HUES64 (cell line): ENCODE data around the gene SMPDL3A.

Experiments used
- H3K27ac ChIP-seq: 2 replicates; pipeline ENCODE4 v1.7.0; 2013; ENCODE audit warnings: low read depth, low read length, inconsistent platforms
- H3K27me3 ChIP-seq: 2 replicates; pipeline ENCODE4 v1.6.1; 2013; ENCODE audit warnings: mild to moderate bottlenecking, low read length; ENCODE audit not compliant: insufficient read depth
- H3K36me3 ChIP-seq: 2 replicates; pipeline ENCODE4 v1.6.1; 2013; ENCODE audit warnings: mild to moderate bottlenecking, low read length; ENCODE audit not compliant: insufficient read depth
- H3K4me1 ChIP-seq: 2 replicates; pipeline ENCODE4 v1.6.1; 2013; ENCODE audit warnings: mild to moderate bottlenecking, low read length, moderate library complexity; ENCODE audit not compliant: insufficient read depth
- H3K4me3 ChIP-seq: 2 replicates; pipeline ENCODE4 v1.5.1; 2013; ENCODE audit warnings: mild to moderate bottlenecking, low read length, moderate library complexity
- H3K9ac ChIP-seq: 2 replicates; pipeline ENCODE4 v1.6.1; 2013; ENCODE audit warnings: mild to moderate bottlenecking, low read depth, low read length
- H3K9me3 ChIP-seq: 2 replicates; pipeline ENCODE4 v1.6.1; 2013; ENCODE audit warnings: low read depth, low read length; ENCODE audit not compliant: insufficient read depth
- WGBS: fragments of 150-250, 120-280 bp; methylation state at CpG from one replicate; pipeline ENCODE4 v1.1.7; 2013; ENCODE audit warnings: missing lambda C conversion rate; 5-methylcytosine and 5-hydroxymethylcytosine counted together

Gene SMPDL3A

DNA sequence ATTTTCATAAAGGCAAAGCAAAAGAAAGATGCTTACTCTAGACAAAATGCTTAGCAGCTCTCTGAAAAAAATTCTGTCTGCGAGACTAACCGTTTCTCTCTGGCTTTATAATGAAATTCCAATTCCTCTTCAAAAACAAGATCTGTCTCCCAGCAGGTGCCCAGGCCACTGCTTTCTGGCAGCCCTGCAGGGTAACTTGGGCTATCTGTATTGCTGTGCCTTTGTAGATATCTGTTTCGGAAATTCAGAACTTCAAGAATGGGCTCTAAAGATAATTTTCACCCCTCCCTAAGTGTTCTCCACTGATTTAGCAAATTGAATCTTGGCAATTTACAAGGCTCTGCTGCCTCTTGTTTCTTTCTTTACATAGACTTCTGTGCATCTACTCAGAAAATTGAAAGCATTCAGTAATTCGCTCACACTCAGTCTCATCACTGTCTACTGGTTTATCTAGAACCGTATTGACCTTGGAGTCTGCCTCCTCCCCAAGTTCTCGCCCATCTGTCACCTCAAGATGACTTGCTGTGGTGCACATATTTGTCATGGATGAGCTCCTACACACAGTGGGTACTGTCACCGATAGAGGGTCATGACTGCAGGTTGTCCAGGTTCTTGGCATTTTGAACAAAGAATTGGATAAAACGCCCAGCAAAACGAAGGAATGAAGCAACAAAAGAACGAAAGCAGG, 35.9 kb upstream of the SMPDL3A start:
- H3K27me3 ChIP-seq: peaks cover 51% of the 10 kb centered on the region
- H3K4me3 ChIP-seq: no peak overlapping the region
- WGBS: 79% methylated on average over 10 of the region's 10 CpGs
- peaks cover 15% of the 10 kb centered on the region for H3K4me1 ChIP-seq
- no peaks in the 10 kb centered on the region for H3K36me3 ChIP-seq
- H3K27ac ChIP-seq: no peak overlapping the region
- H3K9ac ChIP-seq: no peak overlapping the region
- H3K9me3 ChIP-seq: peaks cover 9% of the 10 kb centered on the region; the same call in 1 of the 2 replicates

DNA sequence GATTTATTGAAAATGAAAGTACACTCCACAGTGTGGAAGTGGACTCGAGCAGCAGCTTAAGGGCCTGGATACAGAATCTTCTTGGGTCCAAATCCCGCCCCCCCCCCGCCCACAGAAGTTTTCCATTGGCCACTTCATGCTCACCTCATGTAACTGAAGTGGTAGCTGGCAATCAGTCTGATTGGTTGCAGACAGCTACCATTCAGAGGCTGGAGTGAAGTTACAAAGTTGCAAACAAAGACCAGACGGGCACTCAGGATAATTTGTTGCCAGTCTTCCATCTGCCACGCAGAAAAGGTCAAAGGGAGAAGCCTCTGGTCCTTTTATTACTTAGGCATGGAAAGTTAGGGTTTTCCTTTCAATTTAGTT, 35.4 kb upstream of the SMPDL3A start:
- H3K4me3 ChIP-seq: no peak overlapping the region
- WGBS: 87% methylated on average over 4 of the region's 5 CpGs
- peaks cover 56% of the 10 kb centered on the region for H3K27me3 ChIP-seq
- no peaks in the 10 kb centered on the region for H3K36me3 ChIP-seq
- peaks cover 9% of the 10 kb centered on the region; the same call in 1 of the 2 replicates for H3K9me3 ChIP-seq
- no peak overlapping the region for H3K9ac ChIP-seq
- H3K4me1 ChIP-seq: peaks cover 15% of the 10 kb centered on the region
- no peak overlapping the region for H3K27ac ChIP-seq

DNA sequence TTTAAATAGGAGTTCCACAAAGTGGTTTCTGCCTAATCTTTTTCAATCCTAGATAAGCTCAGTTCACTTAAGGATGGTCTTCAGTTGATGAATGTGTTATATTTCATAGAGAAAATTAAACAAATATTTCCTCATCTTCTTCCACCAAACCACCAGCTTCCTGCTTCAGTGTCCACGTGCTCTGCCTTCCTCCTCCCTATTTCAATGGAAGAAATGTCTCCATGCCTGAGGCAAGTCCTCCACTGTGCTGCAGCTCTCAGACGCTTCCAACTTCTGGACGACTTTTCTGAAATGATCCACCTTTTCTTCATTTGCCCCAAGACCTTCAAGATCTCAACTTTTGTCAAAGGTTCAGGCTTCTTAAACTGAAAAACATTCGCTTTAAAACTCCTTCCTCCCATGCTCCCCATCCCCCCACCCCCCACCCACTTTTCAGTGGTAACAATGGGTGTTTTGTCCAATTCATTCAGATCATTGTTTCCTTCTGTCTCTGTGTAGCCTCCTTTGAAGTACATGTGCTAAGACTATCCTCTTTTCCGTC, 34.8 kb upstream of the SMPDL3A start:
- WGBS: 80% methylated on average over 5 of the region's 5 CpGs
- H3K9me3 ChIP-seq: peaks cover 5% of the 10 kb centered on the region; the same call in 1 of the 2 replicates
- H3K9ac ChIP-seq: no peak overlapping the region
- H3K4me1 ChIP-seq: peaks cover 15% of the 10 kb centered on the region
- no peak overlapping the region for H3K27ac ChIP-seq
- H3K27me3 ChIP-seq: peaks cover 62% of the 10 kb centered on the region
- H3K36me3 ChIP-seq: no peaks in the 10 kb centered on the region
- H3K4me3 ChIP-seq: no peak overlapping the region

DNA sequence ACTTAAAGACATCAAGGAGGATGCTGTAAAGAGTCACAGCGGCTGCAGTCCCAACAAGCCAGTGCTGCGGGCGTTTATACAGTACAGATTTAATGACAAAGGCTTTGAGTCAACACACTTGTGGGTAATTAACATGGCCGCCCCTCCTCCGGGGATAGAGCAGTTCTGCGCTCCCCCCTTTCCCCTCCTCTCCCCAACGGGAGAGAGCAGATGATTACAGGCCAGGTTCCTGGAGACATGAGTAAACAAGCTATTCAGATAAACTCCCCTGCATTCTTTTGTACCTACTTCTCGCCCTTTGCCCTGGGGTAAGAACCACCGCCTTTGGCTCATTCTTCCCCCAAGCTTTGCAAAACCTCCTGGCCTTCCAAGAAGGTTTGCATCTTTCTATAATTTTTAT, 33.2 kb upstream of the SMPDL3A start:
- Histone ChIP-seq H3K4me1 (peaks cover 15% of the 10 kb centered on the region), H3K27ac (no peak overlapping the region), H3K36me3 (no peaks in the 10 kb centered on the region), H3K4me3 (no peak overlapping the region), H3K9me3 (no peaks in the 10 kb centered on the region), H3K27me3 (peaks cover 68% of the 10 kb centered on the region), H3K9ac (no peak overlapping the region)
- WGBS: 23% methylated on average over 9 of the region's 9 CpGs

DNA sequence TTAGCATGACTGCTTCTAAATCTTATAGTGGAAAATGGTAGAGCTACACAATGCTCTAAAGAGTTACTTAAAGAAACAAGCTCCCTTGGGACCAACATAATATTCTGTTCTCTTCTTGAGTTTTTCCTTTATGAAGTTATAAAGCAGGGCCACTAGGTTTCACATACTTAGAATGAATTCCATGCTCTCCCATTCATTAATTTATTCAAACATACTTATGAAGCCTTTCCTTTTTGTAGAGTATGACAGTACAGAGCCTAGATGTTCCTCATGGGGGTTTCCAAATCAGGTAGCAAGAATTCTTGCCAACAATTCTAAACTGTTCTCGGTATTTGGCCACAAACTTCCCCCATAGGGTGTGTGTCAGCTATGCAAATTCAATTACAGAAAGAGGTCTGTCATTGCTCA, 30.1 kb upstream of the SMPDL3A start:
- Histone ChIP-seq H3K4me3 (no peak overlapping the region), H3K36me3 (no peaks in the 10 kb centered on the region), H3K4me1 (peaks cover 5% of the 10 kb centered on the region), H3K27ac (no peak overlapping the region), H3K9me3 (no peaks in the 10 kb centered on the region), H3K9ac (no peak overlapping the region), H3K27me3 (peaks cover 50% of the 10 kb centered on the region)
- 89% methylated on average over 1 of the region's 1 CpG for WGBS

- Histone ChIP-seq H3K27ac (no peak overlapping the region), H3K9ac (no peak overlapping the region), H3K9me3 (no peaks in the 10 kb centered on the region), H3K36me3 (no peaks in the 10 kb centered on the region), H3K4me1 (peaks cover 5% of the 10 kb centered on the region), H3K4me3 (no peak overlapping the region), H3K27me3 (peaks cover 37% of the 10 kb centered on the region)
Observed at GRCh38 chr6:122760330-122760729, 28.7 kb upstream of the SMPDL3A start.

DNA sequence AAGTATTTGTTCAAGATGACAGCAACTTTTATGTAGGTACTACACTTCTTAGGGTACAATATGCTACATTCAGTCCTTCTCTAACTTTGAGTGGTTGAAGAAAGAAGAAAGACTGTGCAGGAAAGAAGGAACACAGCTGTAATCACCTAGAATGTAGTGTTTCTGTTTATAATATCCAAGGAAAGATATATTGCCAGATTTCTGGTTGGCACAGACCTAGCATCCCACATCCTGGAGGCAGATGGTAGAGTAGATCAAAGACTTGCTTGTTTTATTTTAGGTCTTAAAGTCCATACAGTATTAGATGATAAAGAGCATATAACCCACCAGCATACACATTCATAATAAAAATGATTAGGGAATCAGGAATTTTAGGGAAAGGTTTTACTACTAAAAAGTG, 22.8 kb upstream of the SMPDL3A start:
- no peaks in the 10 kb centered on the region for H3K27me3 ChIP-seq
- H3K4me1 ChIP-seq: no peaks in the 10 kb centered on the region
- no peak overlapping the region for H3K4me3 ChIP-seq
- H3K9me3 ChIP-seq: no peaks in the 10 kb centered on the region
- no peak overlapping the region for H3K27ac ChIP-seq
- H3K9ac ChIP-seq: no peak overlapping the region
- no peaks in the 10 kb centered on the region for H3K36me3 ChIP-seq

GRCh38 chr6:122770835-122771601, 18.0 kb upstream of the SMPDL3A start:
- H3K36me3 ChIP-seq: no peaks in the 10 kb centered on the region
- no peak overlapping the region for H3K9ac ChIP-seq
- no CpG with 5 or more reads among the region's 1 CpG for WGBS
- no peaks in the 10 kb centered on the region for H3K4me1 ChIP-seq
- no peaks in the 10 kb centered on the region for H3K9me3 ChIP-seq
- no peak overlapping the region for H3K27ac ChIP-seq
- H3K4me3 ChIP-seq: no peak overlapping the region
- no peaks in the 10 kb centered on the region for H3K27me3 ChIP-seq

DNA sequence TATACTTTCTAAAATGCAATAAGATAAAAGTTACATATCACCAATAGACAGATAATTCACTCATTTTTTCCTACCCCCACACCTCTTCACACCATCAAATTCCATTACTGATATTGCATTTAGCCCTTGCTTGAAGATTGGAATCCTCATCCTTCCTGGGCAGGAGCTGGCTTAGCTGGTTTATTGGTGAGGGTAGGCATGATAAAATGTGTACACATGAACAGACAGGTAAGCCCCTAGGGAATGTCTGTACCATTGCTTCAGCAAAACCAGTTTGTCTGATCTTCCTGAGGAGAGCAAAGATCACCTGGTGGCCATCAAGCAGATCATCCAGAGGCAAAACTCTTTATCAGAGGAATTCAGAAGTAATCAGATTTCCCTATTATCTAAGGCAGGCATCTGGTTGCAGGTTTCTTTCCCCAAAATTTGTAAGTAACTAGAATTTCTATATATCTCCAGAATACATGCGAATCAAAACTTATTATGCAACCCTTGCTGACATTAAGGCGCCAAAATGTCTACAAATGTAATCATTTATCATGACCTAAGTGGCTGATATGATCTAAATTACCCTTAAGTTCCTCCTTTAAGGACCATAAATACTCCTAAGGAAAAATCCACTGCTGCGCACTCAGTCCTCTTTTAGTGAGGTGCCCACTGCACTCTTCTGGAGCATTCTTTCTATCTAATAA, 16.2 kb upstream of the SMPDL3A start:
- Histone ChIP-seq H3K4me3 (no peak overlapping the region), H3K36me3 (no peaks in the 10 kb centered on the region), H3K9ac (no peak overlapping the region), H3K27ac (no peak overlapping the region), H3K9me3 (no peaks in the 10 kb centered on the region), H3K27me3 (no peaks in the 10 kb centered on the region), H3K4me1 (peaks cover under 1% of the 10 kb centered on the region; the same call in 1 of the 2 replicates)
- 93% methylated on average over 3 of the region's 3 CpGs for WGBS

GRCh38 chr6:122775975-122776374, 13.1 kb upstream of the SMPDL3A start:
- Histone ChIP-seq H3K27ac (no peak overlapping the region), H3K36me3 (no peaks in the 10 kb centered on the region), H3K27me3 (no peaks in the 10 kb centered on the region), H3K4me3 (no peak overlapping the region), H3K9me3 (no peaks in the 10 kb centered on the region), H3K9ac (no peak overlapping the region), H3K4me1 (peaks cover 27% of the 10 kb centered on the region)

- H3K4me1 ChIP-seq: peaks cover 27% of the 10 kb centered on the region
- no peak overlapping the region for H3K9ac ChIP-seq
- 88% methylated on average over 5 of the region's 5 CpGs for WGBS
- H3K36me3 ChIP-seq: no peaks in the 10 kb centered on the region
- no peaks in the 10 kb centered on the region for H3K27me3 ChIP-seq
- H3K4me3 ChIP-seq: no peak overlapping the region
- no peaks in the 10 kb centered on the region for H3K9me3 ChIP-seq
- no peak overlapping the region for H3K27ac ChIP-seq
Observed at GRCh38 chr6:122778302-122778701, 10.8 kb upstream of the SMPDL3A start.
